Measurements from ENCODE around the gene SLCO3A1.

DNA sequence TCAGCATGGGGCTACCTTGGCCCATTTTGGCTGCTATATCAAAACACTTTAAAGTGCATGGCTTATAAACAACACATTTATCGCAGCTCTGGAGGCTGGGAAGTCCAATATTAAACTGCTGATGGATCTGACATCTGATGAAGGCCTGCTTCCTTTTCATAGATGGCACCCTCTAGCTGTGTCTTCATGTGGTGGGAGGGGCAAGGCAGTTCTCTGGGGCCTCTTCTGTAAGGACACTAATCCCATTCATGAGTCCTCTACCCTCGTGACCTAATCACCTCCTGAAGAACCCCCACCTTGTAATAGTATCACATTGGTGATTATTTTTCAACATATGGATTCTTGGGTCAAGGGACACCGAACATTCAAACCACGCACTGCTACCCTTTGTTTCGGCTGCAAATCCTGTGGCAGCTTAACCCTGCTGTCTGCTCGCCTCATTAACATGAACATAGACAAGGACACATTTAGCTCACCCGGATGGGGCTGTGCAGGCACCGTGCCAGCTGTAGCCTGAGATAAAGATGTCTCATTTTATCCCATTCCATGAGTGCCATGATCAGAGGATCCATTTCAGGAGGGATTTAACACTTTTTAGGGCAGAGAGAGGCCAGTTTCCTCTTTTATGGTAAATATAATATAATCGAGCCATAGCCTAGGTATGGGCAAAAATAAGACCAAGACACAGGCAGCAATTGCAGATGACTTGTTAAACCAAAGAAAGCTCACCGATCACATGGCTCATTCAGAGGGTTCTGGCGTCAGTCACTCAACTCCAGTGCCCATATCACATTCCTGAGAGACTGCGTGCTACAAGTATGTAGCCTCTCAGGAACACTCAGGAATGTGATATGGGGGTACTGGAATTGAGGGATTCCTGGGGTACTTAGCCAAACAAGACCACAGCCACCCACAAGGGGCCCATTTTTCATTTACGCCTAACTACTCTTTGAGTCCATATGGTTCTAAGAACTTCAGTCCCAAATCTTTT lies 289.0 kb downstream of the SLCO3A1 start:
- no peak for TF ChIP-seq EP300 (IDR thresholded peaks at IDR 0.05; ENCODE audit: borderline replicate concordance in 1 of 2, low read depth in 2 of 2, low read length in 2 of 2)
- TF ChIP-seq YY1 (IDR thresholded peaks at IDR 0.05; ENCODE audit: low read depth, low read length), result no peak
- no peak for TF ChIP-seq ZNF274 (IDR thresholded peaks at IDR 0.05; ENCODE audit: borderline replicate concordance, extremely low read depth, low read length)
- no peak for TF ChIP-seq SRF (IDR thresholded peaks at IDR 0.05; ENCODE audit: low read depth, low read length)
- no peak for TF ChIP-seq KDM1A (IDR thresholded peaks at IDR 0.05; ENCODE audit: borderline replicate concordance, low read length)
- TF ChIP-seq, protein P1, sequence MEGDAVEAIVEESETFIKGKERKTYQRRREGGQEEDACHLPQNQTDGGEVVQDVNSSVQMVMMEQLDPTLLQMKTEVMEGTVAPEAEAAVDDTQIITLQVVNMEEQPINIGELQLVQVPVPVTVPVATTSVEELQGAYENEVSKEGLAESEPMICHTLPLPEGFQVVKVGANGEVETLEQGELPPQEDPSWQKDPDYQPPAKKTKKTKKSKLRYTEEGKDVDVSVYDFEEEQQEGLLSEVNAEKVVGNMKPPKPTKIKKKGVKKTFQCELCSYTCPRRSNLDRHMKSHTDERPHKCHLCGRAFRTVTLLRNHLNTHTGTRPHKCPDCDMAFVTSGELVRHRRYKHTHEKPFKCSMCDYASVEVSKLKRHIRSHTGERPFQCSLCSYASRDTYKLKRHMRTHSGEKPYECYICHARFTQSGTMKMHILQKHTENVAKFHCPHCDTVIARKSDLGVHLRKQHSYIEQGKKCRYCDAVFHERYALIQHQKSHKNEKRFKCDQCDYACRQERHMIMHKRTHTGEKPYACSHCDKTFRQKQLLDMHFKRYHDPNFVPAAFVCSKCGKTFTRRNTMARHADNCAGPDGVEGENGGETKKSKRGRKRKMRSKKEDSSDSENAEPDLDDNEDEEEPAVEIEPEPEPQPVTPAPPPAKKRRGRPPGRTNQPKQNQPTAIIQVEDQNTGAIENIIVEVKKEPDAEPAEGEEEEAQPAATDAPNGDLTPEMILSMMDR (IDR thresholded peaks at IDR 0.05; ENCODE audit: control extremely low read depth in 1 of 3, insufficient read depth in 1 of 3, low read depth in 1 of 3, low read length in 3 of 3), result no peak
- no peak for TF ChIP-seq JUN (IDR thresholded peaks at IDR 0.05; ENCODE audit: low read depth, low read length)
- TF ChIP-seq EZH2 (IDR thresholded peaks at IDR 0.05; ENCODE audit: low read depth, low read length, severe bottlenecking), result no peak
- TF ChIP-seq RNF2 (IDR thresholded peaks at IDR 0.05; ENCODE audit: borderline replicate concordance, low read depth, low read length, missing control alignments, poor library complexity, severe bottlenecking), result no peak
- TF ChIP-seq TAF1 (IDR thresholded peaks at IDR 0.05; ENCODE audit: low read depth, low read length), result no peak
- TF ChIP-seq, protein P2, sequence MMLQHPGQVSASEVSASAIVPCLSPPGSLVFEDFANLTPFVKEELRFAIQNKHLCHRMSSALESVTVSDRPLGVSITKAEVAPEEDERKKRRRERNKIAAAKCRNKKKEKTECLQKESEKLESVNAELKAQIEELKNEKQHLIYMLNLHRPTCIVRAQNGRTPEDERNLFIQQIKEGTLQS (IDR thresholded peaks at IDR 0.05; ENCODE audit: insufficient read depth, low read depth, low read length), result no peak
- TF ChIP-seq POLR2A (IDR thresholded peaks at IDR 0.05; ENCODE audit: control extremely low read depth in 1 of 2, low read depth in 2 of 2, low read length in 2 of 2), result no peak
